HG03520 (cell line): ENCODE measurements around the gene INPP4B.
"Not testable (repeated sequence)": the region's sequence is repeated elsewhere in the genome, so short reads cannot be mapped to it uniquely, and the experiment has no call there.

Experiments used
- ATAC-seq: cut with Tn5 transposase; IDR thresholded peaks from one replicate; pipeline ENCODE4 v1.9.1; 2021; ENCODE audit warnings: mild to moderate bottlenecking, moderate library complexity; ENCODE audit not compliant: unreplicated experiment

Gene INPP4B

DNA sequence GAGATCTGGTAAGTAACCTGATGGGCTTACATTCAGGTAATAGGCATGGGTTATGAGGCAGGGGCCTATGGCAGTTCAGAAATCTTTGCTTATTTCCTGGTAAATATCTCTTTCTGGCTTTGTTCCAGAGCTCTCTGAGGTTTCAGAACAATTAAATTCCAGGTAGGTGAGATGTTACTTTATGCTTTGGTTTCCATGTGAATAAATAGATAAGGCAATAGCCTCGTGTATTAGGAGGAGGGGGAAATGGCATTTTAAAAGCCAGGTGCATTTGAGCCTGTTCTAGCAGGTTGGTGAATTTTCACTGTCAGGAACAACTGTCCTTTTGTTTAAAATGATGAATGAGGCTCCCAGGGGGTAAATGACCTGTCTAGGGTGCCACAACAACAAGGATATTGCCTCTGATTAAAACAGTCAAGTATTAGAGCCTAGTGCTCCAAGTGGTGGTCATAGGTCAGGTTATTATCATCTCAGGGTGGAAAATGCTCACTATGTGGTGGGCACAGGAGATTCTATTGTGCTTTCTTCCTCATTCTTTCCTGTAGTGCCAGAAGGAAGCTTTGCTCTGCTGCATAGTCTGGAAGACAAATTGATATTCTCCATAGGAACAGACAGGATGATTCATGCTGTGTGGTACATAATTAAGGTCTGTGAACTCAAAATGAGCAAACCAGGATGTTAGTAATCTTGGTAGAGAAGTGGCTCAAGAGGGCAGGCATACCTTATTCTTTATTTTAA is 296.2 kb downstream of the INPP4B start:
- ATAC-seq = no peak

DNA sequence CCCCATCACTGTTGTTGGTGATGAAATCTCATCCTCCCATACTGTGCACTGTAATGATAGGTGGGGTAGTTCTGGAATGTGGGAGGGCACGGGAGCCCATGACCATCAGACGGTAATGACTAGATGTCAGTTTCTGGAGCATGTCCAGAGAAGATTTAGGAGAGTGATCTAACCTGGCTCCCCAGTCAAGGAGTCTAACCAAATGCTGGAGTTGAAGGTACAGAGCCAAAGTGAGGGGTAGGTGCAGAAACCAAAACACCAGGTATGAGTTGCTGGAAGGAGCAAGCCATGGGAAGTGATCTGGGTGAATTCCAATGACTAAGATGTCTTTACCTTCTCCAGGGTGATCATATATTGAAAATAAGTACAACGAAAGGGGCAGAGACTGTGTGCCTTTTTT is 296.9 kb downstream of the INPP4B start:
- no peak for ATAC-seq

DNA sequence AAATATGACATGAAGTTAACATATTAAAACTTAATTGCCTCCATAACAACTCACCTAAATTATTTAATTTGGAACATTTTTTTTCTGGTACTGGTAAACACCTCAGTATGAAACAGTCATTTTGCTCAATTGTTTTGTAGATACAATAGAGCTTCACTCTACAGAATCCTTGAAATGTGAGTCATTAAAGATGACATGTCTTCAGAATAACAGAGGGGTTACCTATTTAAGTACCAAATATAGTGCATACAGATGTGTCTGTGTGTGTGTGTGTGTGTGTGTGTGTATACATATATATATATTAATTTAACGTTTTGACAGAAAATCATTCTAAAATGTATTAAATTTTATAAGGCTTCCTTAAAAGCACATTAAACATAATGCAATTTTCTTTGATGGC is 297.6 kb downstream of the INPP4B start:
- ATAC-seq = no peak

DNA sequence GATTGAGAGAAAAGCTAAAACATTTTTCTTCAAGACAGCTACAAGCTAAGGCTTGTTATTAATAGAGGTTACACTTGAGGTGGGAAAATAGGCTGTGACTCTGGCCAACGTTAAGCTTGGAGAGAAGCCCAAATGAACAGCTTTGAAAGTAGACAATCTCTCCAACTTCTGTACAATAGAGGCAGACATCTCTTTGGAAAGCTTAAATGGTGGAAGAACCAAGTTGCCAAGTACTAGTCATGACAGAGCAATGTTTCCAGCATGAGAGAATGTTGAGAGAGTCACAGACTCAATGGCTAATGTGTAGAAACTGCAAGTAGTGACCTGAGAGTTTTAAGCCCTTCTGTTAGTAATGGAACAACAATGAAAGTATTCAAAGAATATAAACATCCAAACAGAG is 298.1 kb downstream of the INPP4B start:
- ATAC-seq = no peak

DNA sequence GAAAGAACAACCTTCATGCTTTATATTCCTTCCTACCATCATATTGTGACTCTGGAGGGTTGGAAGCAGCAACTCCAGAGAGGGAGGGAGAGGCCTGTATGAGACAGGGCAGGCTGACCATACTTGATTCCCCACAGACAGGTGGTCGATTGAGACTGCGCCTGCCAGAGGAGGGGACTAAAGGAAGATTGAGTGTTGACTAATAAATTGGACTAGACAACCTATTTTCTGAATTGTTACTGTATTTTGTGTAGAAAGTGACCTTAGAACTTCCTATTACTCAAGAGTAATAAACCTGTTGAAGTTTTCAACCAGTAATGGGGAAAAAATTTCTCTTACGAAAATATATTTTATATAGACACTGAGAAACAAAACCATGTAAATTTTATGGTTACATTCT is 301.5 kb downstream of the INPP4B start:
- ATAC-seq = no peak

DNA sequence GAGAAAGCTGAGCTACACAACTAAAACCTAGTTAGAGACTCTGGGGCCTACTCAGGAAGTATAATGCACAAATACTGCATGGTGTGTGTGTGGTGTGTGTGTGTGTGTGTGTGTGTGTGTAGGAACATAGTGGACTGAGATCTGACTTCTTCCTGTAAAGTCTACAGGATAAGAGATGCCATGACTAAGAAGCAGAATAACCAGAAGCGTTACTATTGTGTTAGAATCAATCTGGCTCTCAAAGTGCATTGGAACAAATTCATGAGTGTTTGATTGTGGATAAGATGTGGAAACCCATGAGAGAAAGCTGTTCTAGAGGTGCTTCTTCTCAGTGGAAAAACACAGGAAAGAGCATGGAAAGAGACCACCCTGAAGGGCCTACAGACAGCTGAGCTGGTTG is 302.1 kb downstream of the INPP4B start:
- ATAC-seq = no peak

DNA sequence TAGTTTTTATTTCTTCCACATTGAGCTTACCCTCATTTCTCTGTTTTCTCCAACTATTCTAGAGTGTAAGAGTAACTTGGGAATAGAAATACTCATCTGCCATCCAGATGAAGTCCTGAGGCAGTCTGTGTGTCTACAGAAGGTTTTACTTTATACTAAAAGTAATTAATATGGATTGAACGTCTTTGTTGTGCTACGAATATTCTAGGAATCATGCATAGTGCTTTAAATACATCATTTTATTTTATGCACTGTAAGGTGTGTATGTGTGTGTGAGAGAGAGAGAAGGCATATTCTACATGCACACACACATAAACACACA is 305.7 kb downstream of the INPP4B start:
- no peak for ATAC-seq

DNA sequence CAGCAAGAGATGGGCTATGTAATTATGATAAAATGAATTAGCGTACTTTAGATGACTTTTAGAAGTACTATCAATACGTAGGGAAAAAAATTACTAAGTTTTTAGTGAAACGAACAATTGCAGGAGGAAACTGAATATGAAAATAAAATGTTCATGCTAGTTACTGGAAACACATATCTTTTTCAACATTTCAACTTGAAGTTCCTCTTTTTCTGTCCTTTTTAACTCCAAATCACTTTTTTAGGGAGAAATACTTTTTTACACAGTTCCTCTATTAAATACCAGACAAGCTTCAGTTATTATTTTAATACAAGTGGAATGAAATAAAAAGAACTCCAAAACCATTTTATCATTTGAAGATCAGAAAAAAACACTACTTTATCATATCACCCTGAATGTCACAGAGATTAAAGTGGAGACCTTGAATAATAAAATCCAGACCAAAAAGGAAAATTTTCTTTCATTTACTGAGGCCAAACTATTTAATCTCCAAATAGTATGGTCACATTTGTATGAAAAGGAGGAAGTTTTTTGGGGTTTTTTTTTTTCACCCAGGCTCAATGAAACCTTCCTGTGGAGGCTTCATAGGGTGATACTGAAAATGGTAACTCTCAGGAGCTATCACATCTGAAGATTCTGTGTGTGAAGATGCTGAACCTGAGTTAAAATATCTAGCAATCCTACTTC is 306.2 kb downstream of the INPP4B start:
- ATAC-seq = no peak

DNA sequence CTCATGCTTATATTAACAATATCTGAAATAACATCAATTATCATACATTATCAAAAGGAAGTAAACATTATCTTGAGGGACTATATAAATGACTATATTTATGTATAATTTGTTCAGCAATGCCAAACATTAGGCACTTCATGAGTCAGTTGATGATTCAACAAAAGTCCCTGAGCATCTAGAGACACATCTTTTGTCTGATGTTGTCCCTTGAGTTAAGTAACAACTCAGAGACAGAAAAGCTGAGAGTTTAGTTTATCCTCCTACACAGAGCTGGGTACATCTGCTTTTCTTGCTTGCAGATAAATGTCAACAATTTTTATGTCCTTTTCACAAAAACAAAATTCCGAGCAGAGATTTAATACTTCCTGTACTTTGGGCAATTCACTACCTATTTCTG is 311.1 kb downstream of the INPP4B start:
- ATAC-seq = no peak

DNA sequence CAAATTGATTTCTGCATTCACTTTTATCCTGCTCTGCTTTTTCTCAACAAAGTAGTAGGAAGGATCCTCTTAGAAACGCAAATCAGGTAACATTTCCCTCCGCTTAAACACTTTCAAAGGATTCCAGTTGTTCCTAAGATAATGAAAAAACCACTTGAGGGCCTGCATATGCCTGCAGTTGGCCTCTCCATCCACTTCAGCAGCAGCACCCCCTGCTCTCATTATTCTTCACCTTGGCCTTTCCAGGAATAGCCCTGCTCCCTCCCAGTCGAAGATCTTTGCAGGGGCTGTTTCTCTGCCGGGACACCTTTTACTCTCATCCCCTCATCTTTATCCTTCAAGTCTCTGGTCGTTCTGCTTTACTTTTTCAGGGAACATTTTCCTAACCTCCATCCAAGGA is 314.0 kb downstream of the INPP4B start:
- no peak for ATAC-seq

DNA sequence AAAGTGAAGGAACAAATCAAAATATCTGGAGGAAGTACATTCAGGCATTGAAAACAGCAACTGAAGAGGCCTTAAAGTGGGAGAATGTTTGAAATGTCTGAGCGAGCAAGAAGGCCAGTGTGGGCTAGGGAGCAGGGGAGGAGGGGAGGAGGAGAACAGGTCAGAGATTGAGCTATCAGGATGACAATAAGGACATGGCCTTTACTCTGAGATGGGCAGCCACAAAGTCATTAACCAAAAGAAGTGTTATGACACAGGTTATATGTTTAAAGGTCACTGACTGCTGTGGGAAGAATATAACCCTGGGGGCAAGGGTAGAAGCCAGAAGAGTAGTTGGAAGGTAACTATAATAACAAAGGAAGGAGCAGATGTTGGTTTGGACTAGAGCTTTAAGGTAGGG is 315.4 kb downstream of the INPP4B start:
- ATAC-seq = no peak

DNA sequence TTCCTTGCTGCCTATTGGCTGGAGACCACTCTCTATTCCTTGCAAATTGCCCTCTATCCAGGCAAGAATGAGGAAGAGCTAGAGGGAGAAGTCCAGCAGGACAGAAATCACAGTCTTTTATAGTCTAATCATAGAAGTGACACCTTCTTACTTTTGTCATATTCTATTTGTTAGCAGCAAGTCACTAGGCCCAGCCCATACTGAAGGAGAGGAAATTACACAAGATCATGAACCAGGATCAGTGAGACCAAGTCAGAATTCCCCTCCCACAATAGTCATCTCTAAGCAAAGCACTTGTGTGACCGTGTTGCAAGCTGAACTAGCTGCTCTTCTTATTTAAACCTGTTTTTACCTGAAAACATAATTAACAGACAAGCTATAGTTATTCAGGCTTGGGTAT is 317.7 kb downstream of the INPP4B start:
- ATAC-seq = no peak

DNA sequence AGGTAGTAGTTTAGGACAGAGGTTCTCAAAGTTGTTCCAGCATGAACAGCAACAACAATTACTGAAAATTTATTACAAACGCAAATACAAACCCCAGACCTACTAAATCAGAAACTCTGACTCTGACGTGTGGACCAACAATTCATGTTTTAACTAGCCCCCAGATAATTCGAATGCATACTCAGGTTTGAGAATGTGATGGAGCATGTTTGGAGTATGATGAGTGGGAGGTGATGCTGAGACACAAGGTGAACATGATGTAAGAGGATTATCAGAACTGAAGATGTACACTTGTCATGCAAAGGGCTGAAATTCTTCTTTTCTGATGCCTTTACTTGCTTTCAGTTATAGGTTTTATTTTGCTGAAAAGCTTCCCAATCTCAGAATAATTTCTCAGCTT is 323.0 kb downstream of the INPP4B start:
- ATAC-seq = no peak

DNA sequence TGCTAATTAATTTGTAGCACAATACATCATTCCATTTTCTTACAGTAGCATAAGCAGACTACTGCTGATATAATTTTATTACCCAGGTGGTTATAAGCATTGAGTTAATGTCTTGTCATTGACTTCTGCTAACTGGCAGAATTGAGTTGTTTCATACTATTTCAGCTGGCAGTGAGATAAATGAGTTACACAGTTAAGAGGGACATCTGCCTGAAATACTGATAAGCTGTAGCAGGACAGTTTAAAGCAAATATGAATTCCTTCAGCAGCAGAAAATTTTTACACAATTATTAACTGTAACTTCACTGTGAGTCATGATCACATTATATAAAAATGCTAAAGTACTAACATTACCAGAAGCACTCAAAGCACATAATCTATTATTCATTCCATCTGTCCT is 326.8 kb downstream of the INPP4B start:
- ATAC-seq = no peak

DNA sequence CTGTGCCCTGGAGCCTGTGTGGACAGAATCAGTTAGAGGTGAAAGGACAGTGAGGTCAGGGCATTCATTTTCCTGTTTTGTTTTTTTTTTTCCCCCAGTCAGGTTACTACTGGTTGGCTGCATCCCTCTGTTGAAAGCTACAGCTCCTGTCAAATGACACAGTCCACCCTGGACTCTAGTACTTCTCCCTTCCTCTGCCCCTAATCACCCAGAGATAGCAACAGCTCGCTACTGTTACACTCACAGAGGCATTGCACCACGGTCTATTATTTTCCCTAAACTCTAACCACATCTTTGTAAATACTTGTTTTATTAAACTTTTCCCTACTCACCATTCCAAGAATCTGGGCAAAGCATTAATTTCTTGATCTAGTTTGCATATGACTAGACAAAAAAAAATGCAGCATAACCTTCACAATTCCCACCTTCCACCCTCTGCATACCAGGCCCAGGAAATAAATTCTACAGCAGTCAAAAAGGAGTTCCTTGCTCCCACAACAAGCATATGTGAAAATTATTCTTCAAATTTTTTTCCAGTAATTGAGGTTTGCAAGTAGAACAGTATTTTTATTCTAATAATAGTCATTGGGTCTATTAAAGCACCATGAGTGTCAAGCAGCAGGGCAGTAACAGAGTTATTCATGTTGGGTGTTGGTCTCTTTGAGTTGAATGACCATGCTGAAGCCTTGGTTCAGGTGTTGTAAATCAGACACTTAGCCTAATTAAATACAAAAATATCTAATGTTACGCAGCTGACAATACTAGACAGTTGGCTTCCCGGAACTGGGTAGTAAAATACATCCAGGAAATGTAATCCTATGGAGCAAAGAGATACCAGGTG is 329.2 kb downstream of the INPP4B start:
- ATAC-seq = no peak

DNA sequence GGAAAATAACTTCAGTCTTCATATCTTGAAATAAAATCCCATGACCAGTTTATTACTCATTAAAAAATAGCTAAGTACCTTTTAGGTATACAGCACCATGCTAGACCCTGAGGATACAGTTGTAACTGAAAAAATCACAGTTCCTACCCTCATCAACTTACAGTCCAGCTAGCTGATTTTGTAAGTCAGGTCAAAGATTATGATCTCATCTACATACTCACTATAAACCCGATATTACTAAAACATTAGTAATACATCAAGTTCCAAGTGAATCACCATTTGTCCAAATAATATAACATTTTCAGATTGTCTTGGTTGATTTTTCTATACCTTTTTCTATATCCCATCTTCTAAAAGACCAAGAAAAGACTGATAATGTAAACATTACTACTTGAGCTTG is 333.9 kb downstream of the INPP4B start:
- ATAC-seq = no peak

DNA sequence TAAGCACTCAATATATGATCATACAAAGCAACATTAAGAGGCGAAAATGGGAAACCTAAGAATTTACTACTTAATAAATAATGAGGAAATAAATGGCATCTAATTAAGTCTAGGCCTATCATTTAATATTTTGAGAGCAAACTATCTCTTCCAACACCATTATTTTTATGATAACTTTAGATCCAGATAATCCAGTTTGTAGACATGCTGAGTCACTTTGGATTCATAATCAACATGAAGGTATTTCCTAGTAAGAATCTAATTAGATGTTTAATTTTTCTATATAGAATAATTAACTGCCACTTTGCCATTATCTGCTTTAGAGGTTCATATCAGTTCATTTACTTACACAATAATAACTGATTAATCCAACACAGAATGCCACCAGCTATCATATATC is 336.2 kb downstream of the INPP4B start:
- no peak for ATAC-seq

DNA sequence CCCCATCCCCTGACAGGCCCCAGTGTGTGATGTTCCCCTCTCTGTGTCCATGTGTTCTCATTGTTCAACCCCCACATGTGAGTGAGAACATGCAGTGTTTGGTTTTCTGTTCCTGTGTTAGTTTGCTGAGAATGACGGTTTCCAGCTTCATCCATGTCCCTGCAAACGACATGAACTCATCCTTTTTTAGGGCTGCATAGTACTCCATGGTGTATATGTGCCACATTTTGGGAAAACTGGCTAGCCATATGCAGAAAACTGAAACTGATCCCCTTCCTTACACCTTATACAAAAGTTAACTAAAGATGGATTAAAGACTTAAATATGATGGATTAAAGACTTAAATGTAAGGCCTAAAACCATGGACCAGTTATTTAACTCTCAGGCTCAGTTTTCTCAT is 336.7 kb downstream of the INPP4B start:
- not testable (repeated sequence) for ATAC-seq

DNA sequence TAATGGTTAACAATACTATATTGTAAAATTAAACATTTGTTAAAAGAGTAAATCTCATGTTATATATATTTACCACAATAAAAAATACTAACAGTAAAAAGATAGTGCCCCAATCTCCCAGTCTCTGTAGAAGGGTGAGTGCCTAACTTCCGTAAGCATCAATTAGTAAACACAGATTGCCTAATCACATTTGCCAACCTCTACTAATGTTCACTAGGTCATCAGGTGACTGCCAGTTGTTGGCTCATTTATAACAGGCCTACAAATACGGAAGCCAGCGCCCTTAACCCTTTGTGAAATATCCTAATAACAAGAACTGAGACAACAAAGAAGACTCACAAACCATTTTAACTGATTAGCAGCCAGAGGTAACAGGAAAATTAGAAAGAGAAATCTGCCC is 345.1 kb downstream of the INPP4B start:
- ATAC-seq = no peak

DNA sequence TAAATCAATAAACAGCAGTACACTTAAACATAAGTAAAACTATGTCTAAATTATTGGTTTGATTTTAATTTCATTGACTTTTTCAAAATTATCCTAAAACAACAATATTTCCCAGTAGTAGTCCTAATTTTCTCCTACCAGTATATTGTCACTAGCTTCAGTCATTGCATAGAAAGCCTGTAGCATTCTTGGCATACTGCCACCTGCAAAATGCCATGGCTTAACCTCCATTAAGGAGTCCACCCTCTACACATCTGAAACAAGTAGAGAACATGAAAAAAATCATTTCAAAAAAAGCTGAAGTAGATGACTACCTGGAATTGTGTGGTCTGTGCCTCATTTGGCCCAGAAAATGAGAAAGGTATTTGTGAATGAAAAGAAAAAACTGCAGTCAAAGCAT is 348.5 kb downstream of the INPP4B start:
- no peak for ATAC-seq

DNA sequence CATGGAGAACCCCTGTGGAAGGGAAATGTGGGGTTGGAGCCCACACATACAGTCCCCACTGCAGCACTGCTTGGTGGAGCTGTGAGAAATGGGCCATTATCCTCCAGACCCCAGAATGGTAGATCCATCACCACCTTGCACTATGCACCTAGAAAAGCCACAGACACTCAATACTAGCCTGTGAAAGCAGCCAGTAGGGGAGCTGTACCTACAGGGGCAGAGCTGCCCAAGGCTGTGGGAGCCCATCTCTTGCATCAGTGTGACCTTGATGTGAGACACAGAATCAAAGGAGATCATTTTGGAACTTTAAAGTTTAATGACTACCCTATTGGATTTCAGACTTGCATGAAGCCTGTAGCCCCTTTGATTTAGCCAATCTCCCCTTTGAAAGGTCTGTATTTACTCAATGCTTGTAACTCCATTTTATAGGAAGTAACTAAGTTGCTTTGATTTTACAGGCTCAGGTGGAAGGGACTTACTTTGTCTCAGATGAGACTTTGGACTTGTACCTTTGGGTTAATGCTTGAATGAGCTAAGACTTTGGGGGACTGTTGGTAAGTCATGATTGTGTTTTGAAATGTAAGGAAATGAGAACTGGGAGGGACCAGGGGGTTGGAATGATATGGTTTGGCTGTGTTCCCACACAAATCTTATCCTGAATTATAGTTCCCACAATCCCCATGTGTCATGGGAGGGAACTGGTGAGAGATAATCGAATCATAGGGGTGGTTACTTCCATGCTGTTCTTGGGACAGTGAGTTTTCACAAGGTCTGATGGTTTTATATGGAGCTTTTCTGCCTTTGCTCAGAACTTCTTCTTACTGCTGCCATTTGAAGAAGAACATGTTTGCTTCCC is 352.6 kb downstream of the INPP4B start:
- no peak for ATAC-seq
